DOHH2 (cell line): ENCODE results near the gene DPP10.

Source experiments
- EZH2phosphoT487 ChIP-seq: fragments of 200-600 bp; sonication (generic); IDR thresholded peaks from 2 replicates; pipeline ENCODE4 v1.6.1; 2017; ENCODE audit warnings: borderline replicate concordance, mild to moderate bottlenecking, antibody characterized with exemption, low read length, moderate library complexity, mixed read lengths
- TF ChIP-seq, protein P1 (sequence below): fragments of 200-600 bp; sonication (generic); IDR thresholded peaks from one replicate; pipeline ENCODE4 v1.5.1; 2014; ENCODE audit warnings: antibody characterized with exemption, mild to moderate bottlenecking, low read depth, low read length; ENCODE audit not compliant: poor library complexity, severe bottlenecking

DNA sequence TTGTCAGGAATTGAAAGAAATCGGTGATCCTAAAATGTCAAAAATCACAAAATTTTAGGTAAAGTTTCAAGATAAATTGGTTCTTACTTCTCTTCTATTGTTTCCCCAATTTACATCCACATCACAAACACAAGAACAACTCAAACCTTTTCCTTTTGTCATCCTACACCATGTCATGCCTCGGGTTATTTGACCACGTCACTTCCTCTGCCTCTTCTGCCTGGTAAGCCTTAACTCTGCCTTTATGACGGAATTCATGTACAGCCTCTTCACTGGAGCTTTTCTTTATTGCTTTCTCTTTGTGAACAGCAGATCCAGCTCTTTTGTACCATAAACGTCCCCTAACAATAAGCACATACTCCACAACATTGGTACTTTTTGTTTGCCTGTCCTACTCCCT lies 258.0 kb downstream of the DPP10 start:
- TF ChIP-seq, protein P1, sequence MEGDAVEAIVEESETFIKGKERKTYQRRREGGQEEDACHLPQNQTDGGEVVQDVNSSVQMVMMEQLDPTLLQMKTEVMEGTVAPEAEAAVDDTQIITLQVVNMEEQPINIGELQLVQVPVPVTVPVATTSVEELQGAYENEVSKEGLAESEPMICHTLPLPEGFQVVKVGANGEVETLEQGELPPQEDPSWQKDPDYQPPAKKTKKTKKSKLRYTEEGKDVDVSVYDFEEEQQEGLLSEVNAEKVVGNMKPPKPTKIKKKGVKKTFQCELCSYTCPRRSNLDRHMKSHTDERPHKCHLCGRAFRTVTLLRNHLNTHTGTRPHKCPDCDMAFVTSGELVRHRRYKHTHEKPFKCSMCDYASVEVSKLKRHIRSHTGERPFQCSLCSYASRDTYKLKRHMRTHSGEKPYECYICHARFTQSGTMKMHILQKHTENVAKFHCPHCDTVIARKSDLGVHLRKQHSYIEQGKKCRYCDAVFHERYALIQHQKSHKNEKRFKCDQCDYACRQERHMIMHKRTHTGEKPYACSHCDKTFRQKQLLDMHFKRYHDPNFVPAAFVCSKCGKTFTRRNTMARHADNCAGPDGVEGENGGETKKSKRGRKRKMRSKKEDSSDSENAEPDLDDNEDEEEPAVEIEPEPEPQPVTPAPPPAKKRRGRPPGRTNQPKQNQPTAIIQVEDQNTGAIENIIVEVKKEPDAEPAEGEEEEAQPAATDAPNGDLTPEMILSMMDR: no peak
- no peak for TF ChIP-seq EZH2phosphoT487
